ENCODE data around the gene RHOT2.

Gene RHOT2

DNA sequence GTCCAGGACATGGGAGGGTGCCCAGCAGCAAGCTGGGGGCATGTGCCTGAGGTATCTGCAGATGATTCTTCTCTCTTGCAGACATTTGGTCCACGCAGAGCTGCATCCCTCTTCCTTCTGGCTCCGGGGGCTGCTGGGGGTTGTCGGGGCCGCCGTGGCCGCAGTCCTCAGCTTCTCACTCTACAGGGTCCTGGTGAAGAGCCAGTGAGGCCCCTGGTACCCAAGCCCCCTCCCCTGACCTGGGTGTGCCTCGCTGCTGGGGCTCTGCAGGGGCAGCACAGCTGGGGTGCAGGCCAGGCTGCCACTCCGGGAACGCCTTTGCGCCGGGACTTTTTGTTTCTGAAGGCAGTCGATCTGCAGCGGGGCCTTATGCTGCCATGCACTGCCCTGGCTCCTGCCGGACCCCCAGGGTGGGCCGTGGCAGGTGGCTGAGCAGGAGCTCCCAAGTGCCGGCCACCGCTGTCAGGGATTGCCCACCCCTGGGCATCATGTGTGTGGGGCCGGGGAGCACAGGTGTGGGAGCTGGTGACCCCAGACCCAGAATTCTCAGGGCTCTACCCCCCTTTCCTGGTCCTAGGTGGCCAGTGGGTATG lies 5.6 kb downstream of the RHOT2 start:
- H3K27ac ChIP-seq, result no peak overlapping the region
- no peak for TF ChIP-seq CTCF (conservative IDR thresholded peaks at IDR 0.05)
- no peak for TF ChIP-seq ZFX (IDR thresholded peaks at IDR 0.05)

DNA sequence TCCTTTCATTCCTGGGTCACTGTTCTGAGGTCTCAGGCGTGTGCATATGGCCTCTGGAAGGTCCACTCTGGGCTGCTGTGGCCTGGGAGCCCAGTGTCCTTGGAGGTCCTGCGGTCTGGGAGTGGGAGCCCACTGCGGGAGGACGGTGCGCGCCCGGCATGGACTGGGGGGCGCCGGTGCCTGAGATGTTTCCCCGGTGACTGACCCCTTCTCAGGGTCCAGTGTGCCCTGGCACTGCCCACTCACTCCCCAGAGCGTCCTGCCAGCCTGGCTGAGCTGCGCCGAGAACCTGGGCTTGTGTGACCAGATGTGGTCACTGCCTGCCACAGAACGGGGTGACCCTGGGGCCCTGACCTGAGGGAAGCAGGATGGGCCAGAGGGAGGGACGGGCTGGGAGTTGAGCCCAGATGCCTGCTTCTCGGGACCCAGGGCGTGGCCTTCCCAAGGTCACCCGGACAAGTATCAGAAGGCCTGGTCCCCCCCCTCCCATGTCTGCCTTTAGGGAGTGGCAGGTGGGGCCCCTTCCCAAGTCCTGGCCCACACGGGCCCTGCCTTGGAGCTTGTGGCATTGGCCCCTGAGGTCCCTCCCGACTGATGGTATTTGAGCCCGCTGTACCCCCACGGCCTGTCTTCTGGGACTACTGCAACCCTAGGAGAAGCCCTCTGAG lies 6.4 kb downstream of the RHOT2 start:
- H3K27ac ChIP-seq, result no peak overlapping the region
- no peak for TF ChIP-seq CTCF (conservative IDR thresholded peaks at IDR 0.05)
- TF ChIP-seq ZFX (IDR thresholded peaks at IDR 0.05), result no peak

GRCh38 chr16:674968-675883 lies 7.3 kb downstream of the RHOT2 start, which contains the start of gene RHBDL1:
TSS of gene RHBDL1 (plus strand) at chr16:675671. CDS start at chr16:675791, 120 bp downstream.
- H3K27ac ChIP-seq, result no peak within 1 kb of the TSS
- TF ChIP-seq ZFX (IDR thresholded peaks at IDR 0.05) (no peak), CTCF (conservative IDR thresholded peaks at IDR 0.05) (no peak)

- no peak overlapping the region for H3K27ac ChIP-seq
- TF ChIP-seq CTCF (conservative IDR thresholded peaks at IDR 0.05), result no peak
- TF ChIP-seq ZFX (IDR thresholded peaks at IDR 0.05), result no peak
Measured at GRCh38 chr16:675884-676564, 8.1 kb downstream of the RHOT2 start.

GRCh38 chr16:676565-676902 lies 8.6 kb downstream of the RHOT2 start:
- no peak for TF ChIP-seq ZFX (IDR thresholded peaks at IDR 0.05)
- no peak for TF ChIP-seq CTCF (conservative IDR thresholded peaks at IDR 0.05)
- H3K27ac ChIP-seq, result no peak overlapping the region

GRCh38 chr16:676913-677312 lies 9.0 kb downstream of the RHOT2 start:
- H3K27ac ChIP-seq, result no peak overlapping the region
- TF ChIP-seq ZFX (IDR thresholded peaks at IDR 0.05), result no peak
- no peak for TF ChIP-seq CTCF (conservative IDR thresholded peaks at IDR 0.05)
